Fibroblast of skin of left biceps (primary cell): Measurements from ENCODE around the gene CARF.

Experiments
- DNase-seq, 2 experiments: peaks; one replicate each; pipeline ENCODE4 v3.0.0-alpha.2; 2013; ENCODE audit warnings: low read depth in 2 of 2

CARF gene

DNA sequence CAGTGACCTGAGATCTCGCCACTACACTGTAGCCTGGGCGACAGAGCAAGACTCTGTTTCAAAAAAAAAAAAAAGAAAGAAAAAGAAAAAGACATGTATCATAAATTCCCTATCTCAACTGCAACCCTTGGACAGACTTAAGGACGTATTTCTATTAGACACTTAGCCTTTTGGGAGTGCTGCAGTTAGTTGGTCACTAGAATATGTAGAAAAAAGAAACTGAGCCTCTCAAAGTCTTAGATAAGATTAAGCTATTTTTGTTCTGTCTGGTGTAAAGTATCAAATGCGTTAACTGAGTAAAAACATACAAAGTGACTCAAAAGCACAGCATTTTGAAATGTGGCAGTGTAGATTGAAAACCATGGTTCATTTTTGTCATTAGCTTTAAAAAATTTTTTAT, 109.9 kb downstream of the CARF start:
- DNase-seq = no peak

DNA sequence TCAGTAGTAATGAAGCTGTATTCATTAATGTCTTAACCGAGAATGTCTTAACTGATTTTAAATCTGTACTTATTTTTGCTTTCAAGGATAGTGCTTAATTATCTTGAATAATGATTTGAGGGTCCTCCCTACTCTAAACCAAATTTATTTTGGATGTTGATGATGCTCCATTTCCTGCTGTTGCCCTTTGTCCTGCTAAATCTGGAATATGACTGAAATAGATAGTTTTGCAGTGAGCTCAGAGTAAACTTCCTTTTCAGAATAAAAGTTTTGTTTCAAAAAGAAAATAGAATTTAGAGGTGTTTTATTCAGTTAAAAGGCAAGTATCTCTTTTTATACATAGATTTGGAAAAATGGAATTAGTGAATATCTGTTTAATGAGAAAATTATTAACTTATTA, 110.7 kb downstream of the CARF start:
- DNase-seq = no peak

DNA sequence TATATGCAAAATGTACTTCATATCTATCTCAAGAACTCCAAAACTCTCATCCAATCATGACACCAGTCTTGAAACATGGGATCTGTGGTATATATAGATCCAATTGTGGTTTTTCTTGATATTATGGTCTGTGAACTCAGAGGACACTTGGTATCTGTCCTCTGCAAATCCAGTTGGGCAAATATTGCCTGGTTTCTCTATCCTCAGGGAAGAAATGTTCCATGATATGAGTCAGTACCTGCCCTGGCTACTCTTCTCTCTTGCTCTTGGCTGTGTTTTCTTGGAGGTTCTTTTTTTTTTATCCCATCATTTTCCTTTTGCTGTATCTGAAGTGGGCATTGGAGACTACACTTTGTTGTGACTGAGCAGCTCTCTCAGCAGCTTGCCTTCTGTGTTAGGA, 113.5 kb downstream of the CARF start:
- DNase-seq = no peak

DNA sequence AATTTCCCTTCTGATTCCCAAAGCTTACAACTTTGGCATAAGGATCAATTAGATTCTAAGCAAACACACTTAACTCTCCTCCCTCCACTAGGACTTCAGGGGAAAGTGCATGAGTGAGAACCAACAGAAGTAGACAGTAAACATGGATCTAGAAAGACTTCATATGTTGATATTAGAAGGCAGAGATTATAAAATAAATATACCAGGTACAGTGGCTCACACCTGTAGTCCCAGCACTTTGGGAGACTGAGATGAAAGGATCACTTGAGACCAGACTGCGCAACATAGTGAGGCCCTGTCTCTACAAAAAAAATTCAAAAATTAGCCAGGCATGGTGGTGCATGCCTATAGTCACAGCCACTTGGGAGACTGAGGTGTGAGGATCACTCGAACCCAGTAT, 118.5 kb downstream of the CARF start:
- no peak for DNase-seq

DNA sequence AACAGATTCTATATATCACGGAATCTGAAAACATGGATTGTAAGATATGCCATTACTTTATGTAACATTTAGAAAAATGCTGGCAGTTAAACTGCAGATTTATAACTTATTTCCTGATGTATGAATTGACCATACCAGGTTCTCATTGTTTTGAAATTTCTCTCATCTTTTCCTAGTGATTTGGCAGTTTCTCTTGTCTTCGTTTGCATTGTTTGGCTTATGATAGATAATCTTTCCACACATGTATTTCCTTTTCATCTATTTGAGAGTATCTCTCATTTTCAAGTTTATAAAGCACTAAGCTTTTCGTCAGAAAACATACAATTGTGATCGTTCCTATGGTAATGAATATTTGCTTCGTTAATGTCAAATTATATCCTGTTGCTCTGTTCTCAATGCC, 118.9 kb downstream of the CARF start:
- no peak for DNase-seq

DNA sequence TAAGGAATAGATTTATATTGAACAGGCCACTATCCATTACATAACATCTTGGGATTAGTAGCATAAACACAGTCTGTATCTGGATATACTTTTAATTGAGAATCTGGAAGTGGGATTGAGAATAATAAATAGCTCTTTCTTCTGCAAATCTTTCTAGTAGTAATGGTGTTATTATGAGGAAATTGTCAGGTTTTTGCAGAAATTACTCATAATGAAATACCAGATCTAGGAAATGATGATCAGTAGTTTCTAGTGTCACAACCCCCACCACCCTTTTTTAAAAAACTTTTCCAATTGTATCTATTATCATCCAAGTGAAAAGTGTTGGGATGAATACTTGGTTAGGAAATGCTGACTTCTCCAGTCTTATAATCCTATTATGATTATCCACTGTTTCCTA, 121.3 kb downstream of the CARF start:
- DNase-seq = no peak

DNA sequence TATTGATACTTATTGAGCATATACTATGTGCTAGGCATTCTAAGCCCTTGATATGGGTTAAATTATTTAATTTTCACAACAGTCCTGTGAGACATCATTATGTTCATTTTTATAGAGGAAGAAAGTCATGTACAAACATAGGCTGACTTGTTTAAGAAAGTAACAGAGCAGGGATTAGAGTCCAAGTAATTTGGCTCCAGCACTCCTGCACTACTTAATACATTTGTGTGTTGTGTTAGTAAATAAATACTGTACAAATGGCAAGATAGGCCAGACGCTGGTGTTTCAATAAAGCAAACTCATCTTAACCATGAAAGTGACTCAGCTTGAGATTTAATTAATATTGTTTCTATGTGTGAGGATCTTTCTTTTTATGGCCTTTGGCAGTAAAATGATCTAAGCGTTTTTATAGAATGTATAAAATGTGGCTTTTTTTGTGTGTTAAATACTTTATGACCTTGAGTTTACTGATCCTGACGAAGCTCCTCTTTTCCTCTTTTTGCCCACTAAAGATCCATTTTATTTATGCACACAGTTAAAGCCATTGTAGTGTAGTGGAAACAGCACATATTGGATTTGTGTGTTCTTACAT, 123.9 kb downstream of the CARF start:
- no peak for DNase-seq
